ENCODE measurements around the gene NCCRP1.

The NCCRP1 gene

DNA sequence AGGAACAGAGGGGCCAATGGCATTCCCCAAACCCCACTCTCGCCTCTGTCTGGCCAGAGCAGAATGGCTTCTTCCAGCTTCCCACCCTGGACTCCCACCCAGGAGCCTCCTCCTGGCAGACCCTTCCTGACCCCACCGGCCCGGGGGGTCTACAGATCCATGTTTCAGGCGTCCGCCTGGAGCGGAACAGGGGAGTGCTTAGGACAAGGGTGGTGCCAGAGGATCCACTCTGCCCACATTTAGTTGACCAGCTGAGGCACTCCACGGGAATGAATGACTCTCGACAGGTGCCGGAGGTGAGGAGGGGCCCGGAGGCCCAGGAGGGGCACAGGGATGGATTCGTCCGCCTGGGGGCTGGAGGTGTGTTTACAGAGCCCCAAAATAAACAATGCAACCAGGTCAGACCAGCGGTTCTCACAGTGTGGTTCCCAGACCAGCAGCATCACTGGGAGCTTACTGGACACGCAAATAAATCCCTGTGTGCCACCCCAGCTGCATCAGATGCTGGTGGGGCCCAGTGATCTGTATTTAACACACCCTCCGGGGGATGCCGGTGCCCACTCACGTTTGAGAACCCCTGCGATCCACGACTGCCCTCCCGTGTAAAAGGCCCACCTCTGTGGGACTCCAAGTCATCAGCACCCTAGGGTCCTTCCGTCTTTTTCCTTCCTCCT is 15.1 kb upstream of the NCCRP1 start:
- no peak overlapping the region for H3K4me2 ChIP-seq (ENCODE audit: low read depth, low read length, poor library complexity, severe bottlenecking)
- no peaks in the 10 kb centered on the region for H3K9me2 ChIP-seq (replicated peaks; ENCODE audit: low read depth, low read length)
- H3F3A ChIP-seq (ENCODE audit: low read depth): no peaks in the 10 kb centered on the region
- H4K20me1 ChIP-seq (ENCODE audit: insufficient read depth, low read length, poor library complexity, severe bottlenecking): no peaks in the 10 kb centered on the region
- TF ChIP-seq, protein P1, sequence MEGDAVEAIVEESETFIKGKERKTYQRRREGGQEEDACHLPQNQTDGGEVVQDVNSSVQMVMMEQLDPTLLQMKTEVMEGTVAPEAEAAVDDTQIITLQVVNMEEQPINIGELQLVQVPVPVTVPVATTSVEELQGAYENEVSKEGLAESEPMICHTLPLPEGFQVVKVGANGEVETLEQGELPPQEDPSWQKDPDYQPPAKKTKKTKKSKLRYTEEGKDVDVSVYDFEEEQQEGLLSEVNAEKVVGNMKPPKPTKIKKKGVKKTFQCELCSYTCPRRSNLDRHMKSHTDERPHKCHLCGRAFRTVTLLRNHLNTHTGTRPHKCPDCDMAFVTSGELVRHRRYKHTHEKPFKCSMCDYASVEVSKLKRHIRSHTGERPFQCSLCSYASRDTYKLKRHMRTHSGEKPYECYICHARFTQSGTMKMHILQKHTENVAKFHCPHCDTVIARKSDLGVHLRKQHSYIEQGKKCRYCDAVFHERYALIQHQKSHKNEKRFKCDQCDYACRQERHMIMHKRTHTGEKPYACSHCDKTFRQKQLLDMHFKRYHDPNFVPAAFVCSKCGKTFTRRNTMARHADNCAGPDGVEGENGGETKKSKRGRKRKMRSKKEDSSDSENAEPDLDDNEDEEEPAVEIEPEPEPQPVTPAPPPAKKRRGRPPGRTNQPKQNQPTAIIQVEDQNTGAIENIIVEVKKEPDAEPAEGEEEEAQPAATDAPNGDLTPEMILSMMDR (conservative IDR thresholded peaks at IDR 0.05; ENCODE audit: low read length): no peak
- TF ChIP-seq EZH2phosphoT487 (IDR thresholded peaks at IDR 0.05; ENCODE audit: borderline replicate concordance): no peak
- no peak overlapping the region for H3K4me3 ChIP-seq (ENCODE audit: low read length, poor library complexity, severe bottlenecking)
- peaks cover 24% of the 10 kb centered on the region; the same call in 1 of the 2 replicates for H3K36me3 ChIP-seq (ENCODE audit: insufficient read depth, low read length)
- no peaks in the 10 kb centered on the region for H3K79me2 ChIP-seq (ENCODE audit: insufficient read depth, low read length)
- no peak overlapping the region for H3K9ac ChIP-seq (ENCODE audit: low read depth, low read length, poor library complexity, severe bottlenecking)
- H3K4me1 ChIP-seq (ENCODE audit: insufficient read depth, low read length, poor library complexity, severe bottlenecking): no peaks in the 10 kb centered on the region
- no peaks in the 10 kb centered on the region for H3K27me3 ChIP-seq (ENCODE audit: insufficient read depth, low read length, poor library complexity, severe bottlenecking)
- no peak overlapping the region for H2AFZ ChIP-seq (ENCODE audit: low read length)
- no peaks in the 10 kb centered on the region for H3K9me3 ChIP-seq (ENCODE audit: insufficient read depth, low read depth, low read length)

DNA sequence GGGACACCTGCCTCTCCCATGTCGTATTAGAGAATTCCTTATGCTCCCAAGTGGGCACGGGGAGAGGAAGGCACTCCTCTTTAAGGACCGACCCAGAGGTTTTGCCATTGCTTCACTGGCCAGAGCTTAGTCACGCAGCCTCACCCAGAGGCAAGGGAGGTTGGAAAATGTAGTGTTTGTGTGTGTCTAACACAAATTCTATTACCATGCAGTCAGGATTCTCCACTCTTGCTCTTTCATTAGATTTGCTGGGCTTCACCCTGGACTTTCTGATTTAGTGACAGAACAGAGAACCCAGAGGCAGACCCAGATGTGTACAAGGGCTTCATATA is 14.6 kb upstream of the NCCRP1 start:
- H3F3A ChIP-seq (ENCODE audit: low read depth): no peaks in the 10 kb centered on the region
- H3K4me3 ChIP-seq (ENCODE audit: low read length, poor library complexity, severe bottlenecking): no peak overlapping the region
- no peak overlapping the region for H2AFZ ChIP-seq (ENCODE audit: low read length)
- TF ChIP-seq, protein P1 (conservative IDR thresholded peaks at IDR 0.05; ENCODE audit: low read length): no peak
- TF ChIP-seq EZH2phosphoT487 (IDR thresholded peaks at IDR 0.05; ENCODE audit: borderline replicate concordance): no peak
- no peaks in the 10 kb centered on the region for H3K79me2 ChIP-seq (ENCODE audit: insufficient read depth, low read length)
- no peaks in the 10 kb centered on the region for H3K9me3 ChIP-seq (ENCODE audit: insufficient read depth, low read depth, low read length)
- no peak overlapping the region for H3K9ac ChIP-seq (ENCODE audit: low read depth, low read length, poor library complexity, severe bottlenecking)
- no peak overlapping the region for H3K4me2 ChIP-seq (ENCODE audit: low read depth, low read length, poor library complexity, severe bottlenecking)
- H4K20me1 ChIP-seq (ENCODE audit: insufficient read depth, low read length, poor library complexity, severe bottlenecking): no peaks in the 10 kb centered on the region
- no peaks in the 10 kb centered on the region for H3K27me3 ChIP-seq (ENCODE audit: insufficient read depth, low read length, poor library complexity, severe bottlenecking)
- H3K36me3 ChIP-seq (ENCODE audit: insufficient read depth, low read length): peaks cover 24% of the 10 kb centered on the region; the same call in 1 of the 2 replicates
- no peaks in the 10 kb centered on the region for H3K9me2 ChIP-seq (replicated peaks; ENCODE audit: low read depth, low read length)
- H3K4me1 ChIP-seq (ENCODE audit: insufficient read depth, low read length, poor library complexity, severe bottlenecking): no peaks in the 10 kb centered on the region

GRCh38 chr19:39183104-39183503 is 13.7 kb upstream of the NCCRP1 start:
- TF ChIP-seq EZH2phosphoT487 (IDR thresholded peaks at IDR 0.05; ENCODE audit: borderline replicate concordance): no peak
- Histone ChIP-seq H3K4me3 (ENCODE audit: low read length, poor library complexity, severe bottlenecking) (no peak overlapping the region), H3K36me3 (ENCODE audit: insufficient read depth, low read length) (peaks cover 16% of the 10 kb centered on the region; the same call in 1 of the 2 replicates), H3K9ac (ENCODE audit: low read depth, low read length, poor library complexity, severe bottlenecking) (no peak overlapping the region), H3K27me3 (ENCODE audit: insufficient read depth, low read length, poor library complexity, severe bottlenecking) (no peaks in the 10 kb centered on the region), H3K4me1 (ENCODE audit: insufficient read depth, low read length, poor library complexity, severe bottlenecking) (no peaks in the 10 kb centered on the region), H3K9me3 (ENCODE audit: insufficient read depth, low read depth, low read length) (no peaks in the 10 kb centered on the region), H3K4me2 (ENCODE audit: low read depth, low read length, poor library complexity, severe bottlenecking) (no peak overlapping the region), H3K9me2 (replicated peaks; ENCODE audit: low read depth, low read length) (no peaks in the 10 kb centered on the region), H4K20me1 (ENCODE audit: insufficient read depth, low read length, poor library complexity, severe bottlenecking) (no peaks in the 10 kb centered on the region), H3F3A (ENCODE audit: low read depth) (no peaks in the 10 kb centered on the region), H2AFZ (ENCODE audit: low read length) (no peak overlapping the region), H3K79me2 (ENCODE audit: insufficient read depth, low read length) (no peaks in the 10 kb centered on the region)

- H3K9ac ChIP-seq (ENCODE audit: low read depth, low read length, poor library complexity, severe bottlenecking): no peak overlapping the region
- no peaks in the 10 kb centered on the region for H3K36me3 ChIP-seq (ENCODE audit: insufficient read depth, low read length)
- no peaks in the 10 kb centered on the region for H3K27me3 ChIP-seq (ENCODE audit: insufficient read depth, low read length, poor library complexity, severe bottlenecking)
- H3F3A ChIP-seq (ENCODE audit: low read depth): no peaks in the 10 kb centered on the region
- no peaks in the 10 kb centered on the region for H3K4me1 ChIP-seq (ENCODE audit: insufficient read depth, low read length, poor library complexity, severe bottlenecking)
- no peak overlapping the region for H2AFZ ChIP-seq (ENCODE audit: low read length)
- no peaks in the 10 kb centered on the region for H3K79me2 ChIP-seq (ENCODE audit: insufficient read depth, low read length)
- no peaks in the 10 kb centered on the region for H4K20me1 ChIP-seq (ENCODE audit: insufficient read depth, low read length, poor library complexity, severe bottlenecking)
- TF ChIP-seq, protein P1 (conservative IDR thresholded peaks at IDR 0.05; ENCODE audit: low read length): no peak
- TF ChIP-seq EZH2phosphoT487 (IDR thresholded peaks at IDR 0.05; ENCODE audit: borderline replicate concordance): no peak
- no peak overlapping the region for H3K4me3 ChIP-seq (ENCODE audit: low read length, poor library complexity, severe bottlenecking)
- no peak overlapping the region for H3K4me2 ChIP-seq (ENCODE audit: low read depth, low read length, poor library complexity, severe bottlenecking)
- no peaks in the 10 kb centered on the region for H3K9me2 ChIP-seq (replicated peaks; ENCODE audit: low read depth, low read length)
- no peaks in the 10 kb centered on the region for H3K9me3 ChIP-seq (ENCODE audit: insufficient read depth, low read depth, low read length)
Measured at GRCh38 chr19:39186391-39186790, 10.4 kb upstream of the NCCRP1 start.

Data from Loucy (cell line).